Measurements from ENCODE around the gene USP34.

USP34 gene

GRCh38 chr2:61463769-61464475 is 7.0 kb downstream of the USP34 start:
- no peak for TF ChIP-seq CTCF (IDR thresholded peaks at IDR 0.05)

DNA sequence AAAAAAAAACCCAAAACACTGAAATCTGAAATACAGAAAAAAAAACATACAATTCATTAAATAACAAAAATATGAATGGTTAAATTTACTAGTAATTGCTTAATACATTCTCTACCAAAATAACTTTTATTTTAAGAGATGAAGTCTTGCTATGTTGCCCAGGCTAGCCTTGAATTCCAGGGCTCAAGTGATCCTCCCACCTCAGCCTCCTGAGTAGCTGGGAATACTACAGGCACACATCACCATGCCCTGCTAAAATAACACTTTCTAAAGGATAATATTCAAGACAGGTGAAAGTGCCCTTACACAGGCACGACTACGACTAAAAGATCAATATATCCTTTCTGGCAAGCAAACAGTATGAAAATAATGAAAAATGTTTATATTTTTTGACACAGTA is 9.5 kb downstream of the USP34 start:
- no peak for TF ChIP-seq CTCF (IDR thresholded peaks at IDR 0.05)

GRCh38 chr2:61460163-61460562 is 10.7 kb downstream of the USP34 start:
- TF ChIP-seq CTCF (IDR thresholded peaks at IDR 0.05) = no peak

- TF ChIP-seq CTCF (IDR thresholded peaks at IDR 0.05) = no peak
Measured at GRCh38 chr2:61456746-61457420, 14.0 kb downstream of the USP34 start.

DNA sequence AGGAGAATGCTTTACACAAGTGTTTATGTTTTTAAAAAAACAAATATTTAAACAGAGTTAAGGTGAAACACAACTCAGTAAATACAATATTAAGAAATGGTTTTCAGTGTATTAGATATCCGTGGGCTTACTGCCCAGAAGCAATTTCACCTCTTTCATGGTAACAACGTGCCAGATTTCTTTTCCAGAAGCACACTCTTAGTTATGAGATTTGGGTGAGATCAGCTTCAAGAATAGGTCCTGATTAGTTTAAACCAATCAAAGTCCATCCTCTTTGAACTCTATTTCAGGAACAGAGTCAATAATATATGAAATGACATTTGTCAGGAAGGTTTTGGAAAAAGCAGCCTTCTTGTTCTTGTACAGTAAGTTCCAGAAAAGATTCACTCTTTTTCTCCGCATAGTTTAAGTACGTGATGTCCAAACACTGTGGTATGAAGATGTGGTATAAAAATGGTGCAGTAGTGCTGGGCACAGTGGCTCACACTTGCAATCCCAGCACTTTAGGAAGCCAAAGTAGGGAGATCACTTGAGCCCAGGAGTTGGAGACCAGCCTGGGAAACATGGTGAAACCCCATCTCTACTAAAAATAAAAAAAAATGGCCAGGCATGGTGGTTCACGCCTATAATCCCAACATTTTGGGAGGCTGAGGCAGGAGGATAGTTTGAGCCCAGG is 14.7 kb downstream of the USP34 start:
- no peak for TF ChIP-seq CTCF (IDR thresholded peaks at IDR 0.05)

GRCh38 chr2:61454383-61454782 is 16.5 kb downstream of the USP34 start:
- no peak for TF ChIP-seq CTCF (IDR thresholded peaks at IDR 0.05)

- TF ChIP-seq CTCF (IDR thresholded peaks at IDR 0.05) = no peak
Measured at GRCh38 chr2:61452392-61452791, 18.5 kb downstream of the USP34 start.

Measured in LNCAP (cell line).